Measurements from ENCODE around the gene OTOGL. TPM values are rescaled to one million over a fixed set of nuclear protein-coding genes. Genes with fewer than 3 reads are reported as not detected.

Gene OTOGL
- total and polyA plus RNA-seq, 4 donors, result 0.54 to 0.99 (median 0.57) TPM

DNA sequence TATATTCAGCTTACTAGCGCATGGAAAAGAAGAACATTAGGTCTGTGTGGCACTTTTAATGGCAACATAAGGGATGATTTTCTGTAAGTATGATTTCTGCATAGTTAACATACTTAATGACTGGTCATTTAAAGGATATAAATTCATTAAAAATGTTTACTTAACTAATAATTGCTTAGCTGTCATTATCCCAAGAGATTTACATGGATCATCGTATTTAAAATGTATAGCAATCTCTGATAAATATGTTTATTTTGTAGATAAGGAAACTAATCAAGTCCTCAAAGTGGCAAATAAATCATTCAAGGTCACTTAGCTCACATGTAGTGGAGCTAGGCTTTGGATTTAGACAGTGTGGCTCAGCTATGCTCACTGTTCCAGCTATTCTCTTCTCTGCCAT is 158.6 kb downstream of the OTOGL start:
- DNase-seq (ENCODE audit: low read depth in 4 of 6, low spot score in 6 of 6), result no peak
- H3K27me3 ChIP-seq (ENCODE audit: control insufficient read depth, insufficient read depth, low read length), result no peaks in the 10 kb centered on the region
- no peak overlapping the region for H3K4me3 ChIP-seq (ENCODE audit: low read depth, low read length)
- H3K4me1 ChIP-seq (ENCODE audit: control insufficient read depth, insufficient read depth, low read length), result no peaks in the 10 kb centered on the region
- H3K9me3 ChIP-seq (ENCODE audit: control insufficient read depth, insufficient read depth, low read length), result no peaks in the 10 kb centered on the region
- no CpG with 5 or more reads among the region's 2 CpGs for WGBS (ENCODE audit: insufficient coverage)
- H3K36me3 ChIP-seq (ENCODE audit: control insufficient read depth, insufficient read depth, low read length), result no peaks in the 10 kb centered on the region
- no peak overlapping the region for H3K27ac ChIP-seq (ENCODE audit: low read depth, low read length)

DNA sequence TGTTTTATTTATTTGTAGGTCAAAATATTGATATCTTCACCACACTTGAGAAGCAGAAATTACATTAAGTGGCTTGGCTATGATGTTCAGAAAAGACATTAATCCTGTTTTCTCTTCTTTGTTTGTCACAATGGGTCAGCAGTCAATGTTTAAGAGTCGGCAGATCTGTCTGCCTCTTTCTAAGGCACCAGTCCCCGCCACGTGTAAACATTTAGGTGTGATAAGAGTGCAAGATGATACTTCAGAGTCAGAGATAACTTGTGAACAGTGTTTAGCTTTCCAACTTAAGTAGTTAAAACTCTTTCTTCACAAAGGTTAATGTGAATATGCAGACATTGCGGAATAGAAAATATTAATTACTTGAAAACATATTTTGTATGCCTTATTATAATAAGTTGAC is 160.9 kb downstream of the OTOGL start:
- DNase-seq (ENCODE audit: low read depth in 4 of 6, low spot score in 6 of 6), result no peak
- no peaks in the 10 kb centered on the region for H3K27me3 ChIP-seq (ENCODE audit: control insufficient read depth, insufficient read depth, low read length)
- no peak overlapping the region for H3K27ac ChIP-seq (ENCODE audit: low read depth, low read length)
- no CpG with 5 or more reads among the region's 4 CpGs for WGBS (ENCODE audit: insufficient coverage)
- no peaks in the 10 kb centered on the region for H3K4me1 ChIP-seq (ENCODE audit: control insufficient read depth, insufficient read depth, low read length)
- no peak overlapping the region for H3K4me3 ChIP-seq (ENCODE audit: low read depth, low read length)
- no peaks in the 10 kb centered on the region for H3K9me3 ChIP-seq (ENCODE audit: control insufficient read depth, insufficient read depth, low read length)
- no peaks in the 10 kb centered on the region for H3K36me3 ChIP-seq (ENCODE audit: control insufficient read depth, insufficient read depth, low read length)

DNA sequence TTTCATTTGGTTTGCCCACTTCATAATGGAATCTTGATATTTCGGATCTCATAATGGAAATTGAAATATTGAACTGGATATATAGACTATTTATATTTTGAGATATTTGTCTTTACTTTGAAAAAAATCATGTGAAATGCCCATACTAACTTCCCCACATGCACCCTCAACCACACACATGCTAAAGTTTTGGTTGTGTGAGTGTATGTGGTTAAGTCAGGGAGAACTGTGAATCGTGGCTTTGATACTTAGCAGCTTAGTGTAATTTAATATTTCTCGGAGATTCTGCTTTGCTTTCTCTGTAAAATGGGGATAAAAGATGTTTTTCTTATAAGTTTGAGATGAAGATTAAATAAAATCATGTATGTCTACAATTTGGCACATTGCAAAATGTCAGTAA is 162.1 kb downstream of the OTOGL start:
- Histone ChIP-seq H3K27me3 (ENCODE audit: control insufficient read depth, insufficient read depth, low read length) (no peaks in the 10 kb centered on the region), H3K9me3 (ENCODE audit: control insufficient read depth, insufficient read depth, low read length) (no peaks in the 10 kb centered on the region), H3K36me3 (ENCODE audit: control insufficient read depth, insufficient read depth, low read length) (no peaks in the 10 kb centered on the region), H3K4me3 (ENCODE audit: low read depth, low read length) (no peak overlapping the region), H3K27ac (ENCODE audit: low read depth, low read length) (no peak overlapping the region), H3K4me1 (ENCODE audit: control insufficient read depth, insufficient read depth, low read length) (no peaks in the 10 kb centered on the region)
- no peak for DNase-seq (ENCODE audit: low read depth in 4 of 6, low spot score in 6 of 6)
- WGBS (ENCODE audit: insufficient coverage), result 100% methylated on average over 2 of the region's 3 CpGs

DNA sequence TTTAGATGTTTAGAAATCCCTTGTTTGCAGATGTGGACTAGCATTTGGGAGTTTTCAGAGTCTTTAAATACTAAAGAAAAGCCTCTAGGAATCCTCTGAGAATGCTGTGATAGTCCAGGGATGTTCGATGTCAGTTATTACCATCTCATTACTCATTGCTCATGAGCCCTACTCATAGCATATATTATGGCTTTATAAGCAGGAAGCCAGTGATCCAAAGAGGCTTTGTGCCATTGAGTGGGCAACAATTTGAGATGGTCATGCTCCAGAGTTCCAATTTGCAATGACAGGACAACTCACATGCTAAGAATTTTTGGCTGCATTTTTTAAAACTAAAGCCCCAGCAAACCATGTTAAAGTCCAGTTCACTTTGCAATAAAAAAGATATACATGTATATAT is 163.0 kb downstream of the OTOGL start:
- no CpG with 5 or more reads among the region's 1 CpG for WGBS (ENCODE audit: insufficient coverage)

GRCh38 chr12:80262771-80263170 is 163.4 kb downstream of the OTOGL start:
- H3K36me3 ChIP-seq (ENCODE audit: control insufficient read depth, insufficient read depth, low read length), result no peaks in the 10 kb centered on the region
- 100% methylated on average over 1 of the region's 4 CpGs for WGBS (ENCODE audit: insufficient coverage)
- H3K27me3 ChIP-seq (ENCODE audit: control insufficient read depth, insufficient read depth, low read length), result no peaks in the 10 kb centered on the region
- H3K4me1 ChIP-seq (ENCODE audit: control insufficient read depth, insufficient read depth, low read length), result no peaks in the 10 kb centered on the region
- no peak overlapping the region for H3K27ac ChIP-seq (ENCODE audit: low read depth, low read length)
- no peaks in the 10 kb centered on the region for H3K9me3 ChIP-seq (ENCODE audit: control insufficient read depth, insufficient read depth, low read length)
- DNase-seq (ENCODE audit: low read depth in 4 of 6, low spot score in 6 of 6), result no peak
- H3K4me3 ChIP-seq (ENCODE audit: low read depth, low read length), result no peak overlapping the region

More for the DNA sequence above, 163.0 kb downstream of the OTOGL start:
- Histone ChIP-seq H3K27me3 (ENCODE audit: control insufficient read depth, insufficient read depth, low read length) (no peaks in the 10 kb centered on the region), H3K4me1 (ENCODE audit: control insufficient read depth, insufficient read depth, low read length) (no peaks in the 10 kb centered on the region), H3K4me3 (ENCODE audit: low read depth, low read length) (no peak overlapping the region), H3K36me3 (ENCODE audit: control insufficient read depth, insufficient read depth, low read length) (no peaks in the 10 kb centered on the region), H3K9me3 (ENCODE audit: control insufficient read depth, insufficient read depth, low read length) (no peaks in the 10 kb centered on the region), H3K27ac (ENCODE audit: low read depth, low read length) (no peak overlapping the region)
- no peak for DNase-seq (ENCODE audit: low read depth in 4 of 6, low spot score in 6 of 6)

DNA sequence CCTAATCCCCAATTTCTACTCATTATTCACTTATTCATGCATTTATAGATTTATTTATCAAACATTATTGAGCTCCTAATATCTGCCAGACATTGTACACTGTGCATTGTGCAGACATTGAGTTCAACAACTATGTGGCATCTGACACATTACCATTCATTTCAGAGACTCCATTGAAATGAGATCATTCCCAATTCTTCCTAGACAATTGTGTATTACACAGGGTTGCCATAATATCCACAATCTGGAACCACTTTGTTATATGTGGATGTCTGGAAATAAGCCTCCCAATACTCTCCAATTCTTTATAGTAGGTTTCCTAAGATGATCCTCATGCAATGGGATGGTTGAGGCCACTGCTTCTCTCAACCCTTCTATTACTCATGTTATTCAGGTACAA is 165.0 kb downstream of the OTOGL start:
- no peak for DNase-seq (ENCODE audit: low read depth in 4 of 6, low spot score in 6 of 6)
- H3K27me3 ChIP-seq (ENCODE audit: control insufficient read depth, insufficient read depth, low read length), result no peaks in the 10 kb centered on the region
- H3K27ac ChIP-seq (ENCODE audit: low read depth, low read length), result no peak overlapping the region
- no peaks in the 10 kb centered on the region for H3K36me3 ChIP-seq (ENCODE audit: control insufficient read depth, insufficient read depth, low read length)
- H3K4me1 ChIP-seq (ENCODE audit: control insufficient read depth, insufficient read depth, low read length), result no peaks in the 10 kb centered on the region
- no peaks in the 10 kb centered on the region for H3K9me3 ChIP-seq (ENCODE audit: control insufficient read depth, insufficient read depth, low read length)
- no peak overlapping the region for H3K4me3 ChIP-seq (ENCODE audit: low read depth, low read length)

- Histone ChIP-seq H3K36me3 (ENCODE audit: control insufficient read depth, insufficient read depth, low read length) (no peaks in the 10 kb centered on the region), H3K4me1 (ENCODE audit: control insufficient read depth, insufficient read depth, low read length) (no peaks in the 10 kb centered on the region), H3K27ac (ENCODE audit: low read depth, low read length) (no peak overlapping the region), H3K4me3 (ENCODE audit: low read depth, low read length) (no peak overlapping the region), H3K27me3 (ENCODE audit: control insufficient read depth, insufficient read depth, low read length) (no peaks in the 10 kb centered on the region), H3K9me3 (ENCODE audit: control insufficient read depth, insufficient read depth, low read length) (no peaks in the 10 kb centered on the region)
- no CpG with 5 or more reads among the region's 5 CpGs for WGBS (ENCODE audit: insufficient coverage)
- DNase-seq (ENCODE audit: low read depth in 4 of 6, low spot score in 6 of 6), result no peak
Observed at GRCh38 chr12:80264891-80265290, 165.6 kb downstream of the OTOGL start.

DNA sequence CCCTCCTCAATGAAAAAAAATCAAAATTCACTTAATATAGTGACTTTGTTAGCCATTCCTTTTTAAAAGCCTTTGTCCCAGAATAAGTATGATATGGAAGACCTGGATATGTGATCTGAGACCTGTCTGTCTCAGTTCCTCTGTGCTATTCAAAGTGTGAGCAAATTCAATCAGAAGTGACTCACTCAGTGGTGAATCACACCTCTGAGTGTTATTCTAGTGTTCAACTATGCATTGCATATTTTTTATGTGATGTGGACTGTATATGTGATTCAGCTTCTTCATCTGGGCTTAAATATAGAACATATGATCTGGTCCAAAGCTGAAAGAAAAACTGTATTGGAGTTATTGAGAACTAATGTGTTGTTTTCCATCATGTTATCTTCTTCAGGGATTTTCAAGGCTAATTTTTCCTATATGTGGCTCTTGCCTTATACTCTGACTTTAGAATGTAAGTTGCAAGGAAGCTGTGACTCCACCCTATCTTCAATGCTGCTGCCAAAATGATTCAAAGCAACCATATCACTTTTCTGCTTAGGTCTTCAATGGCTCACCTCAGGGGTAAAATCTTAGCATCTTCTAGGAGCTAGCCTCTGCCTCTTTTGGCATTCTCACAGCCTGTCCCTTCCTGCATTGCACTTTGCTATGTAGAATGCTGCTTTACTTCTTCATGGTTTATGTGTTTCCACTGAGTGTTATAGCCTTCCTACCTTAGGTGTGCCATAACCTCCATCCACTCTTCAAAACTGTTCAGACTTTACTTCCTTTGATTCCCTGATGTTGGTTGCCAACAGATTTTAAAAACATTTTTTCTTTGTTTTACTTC is 169.8 kb downstream of the OTOGL start:
- H3K36me3 ChIP-seq (ENCODE audit: control insufficient read depth, insufficient read depth, low read length), result no peaks in the 10 kb centered on the region
- no peak for DNase-seq (ENCODE audit: low read depth in 4 of 6, low spot score in 6 of 6)
- H3K9me3 ChIP-seq (ENCODE audit: control insufficient read depth, insufficient read depth, low read length), result no peaks in the 10 kb centered on the region
- no peaks in the 10 kb centered on the region for H3K27me3 ChIP-seq (ENCODE audit: control insufficient read depth, insufficient read depth, low read length)
- no peaks in the 10 kb centered on the region for H3K4me1 ChIP-seq (ENCODE audit: control insufficient read depth, insufficient read depth, low read length)
- H3K4me3 ChIP-seq (ENCODE audit: low read depth, low read length), result no peak overlapping the region
- H3K27ac ChIP-seq (ENCODE audit: low read depth, low read length), result no peak overlapping the region

- Histone ChIP-seq H3K4me1 (ENCODE audit: control insufficient read depth, insufficient read depth, low read length) (no peaks in the 10 kb centered on the region), H3K27ac (ENCODE audit: low read depth, low read length) (no peak overlapping the region), H3K4me3 (ENCODE audit: low read depth, low read length) (no peak overlapping the region), H3K9me3 (ENCODE audit: control insufficient read depth, insufficient read depth, low read length) (no peaks in the 10 kb centered on the region), H3K27me3 (ENCODE audit: control insufficient read depth, insufficient read depth, low read length) (no peaks in the 10 kb centered on the region), H3K36me3 (ENCODE audit: control insufficient read depth, insufficient read depth, low read length) (no peaks in the 10 kb centered on the region)
- WGBS (ENCODE audit: insufficient coverage), result no CpG with 5 or more reads among the region's 5 CpGs
- DNase-seq (ENCODE audit: low read depth in 4 of 6, low spot score in 6 of 6), result peak; percentile 17 to 77 (median 24)
Observed at GRCh38 chr12:80269803-80270552, 170.6 kb downstream of the OTOGL start.

DNA sequence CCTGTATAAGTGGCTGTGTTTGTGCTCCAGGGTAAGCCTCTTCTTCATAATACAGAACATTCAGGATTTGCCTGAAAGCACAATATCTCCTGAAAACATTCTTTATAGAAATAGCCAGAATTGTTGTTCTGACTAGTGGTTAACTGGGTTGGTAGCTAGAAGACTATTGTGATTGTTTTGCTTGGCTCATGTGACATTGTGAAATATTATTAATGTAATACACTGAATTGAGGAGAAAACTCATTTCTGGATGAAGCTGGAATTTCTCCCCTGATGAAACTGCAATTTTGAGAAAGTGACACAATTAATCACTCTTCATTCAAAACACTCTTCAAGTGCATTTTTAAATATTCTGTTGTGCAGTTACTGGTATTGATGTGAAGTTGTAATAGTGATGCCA is 172.4 kb downstream of the OTOGL start:
- H3K27ac ChIP-seq (ENCODE audit: low read depth, low read length), result no peak overlapping the region
- no peaks in the 10 kb centered on the region for H3K9me3 ChIP-seq (ENCODE audit: control insufficient read depth, insufficient read depth, low read length)
- no peak for DNase-seq (ENCODE audit: low read depth in 4 of 6, low spot score in 6 of 6)
- no peaks in the 10 kb centered on the region for H3K27me3 ChIP-seq (ENCODE audit: control insufficient read depth, insufficient read depth, low read length)
- H3K4me3 ChIP-seq (ENCODE audit: low read depth, low read length), result no peak overlapping the region
- H3K4me1 ChIP-seq (ENCODE audit: control insufficient read depth, insufficient read depth, low read length), result no peaks in the 10 kb centered on the region
- H3K36me3 ChIP-seq (ENCODE audit: control insufficient read depth, insufficient read depth, low read length), result no peaks in the 10 kb centered on the region
